T-helper 2 cell treated with Interferon-gamma antibody and Interleukin-4, amounts not matched to agents 100 ng/mL and 5 ng/mL, for 36 hours (primary cell): ENCODE measurements around the gene ZBTB39. TPM values are rescaled to one million over a fixed set of nuclear protein-coding genes. Genes with fewer than 3 reads are reported as not detected.

Experiments
- intact Hi-C: fragments of 100-400 bp; cut with micrococcal nuclease; formaldehyde crosslinking; loops from one replicate; pipeline ENCODE4 v1.15.1; 2023
- total RNA-seq: library from RNA; stranded (reverse); gene quantifications from 2 replicates; pipeline ENCODE4 v1.2.3, GENCODE V29; 2022

ZBTB39 gene
- total RNA-seq, 1 donor from 2014 or later: 8.8 TPM

DNA sequence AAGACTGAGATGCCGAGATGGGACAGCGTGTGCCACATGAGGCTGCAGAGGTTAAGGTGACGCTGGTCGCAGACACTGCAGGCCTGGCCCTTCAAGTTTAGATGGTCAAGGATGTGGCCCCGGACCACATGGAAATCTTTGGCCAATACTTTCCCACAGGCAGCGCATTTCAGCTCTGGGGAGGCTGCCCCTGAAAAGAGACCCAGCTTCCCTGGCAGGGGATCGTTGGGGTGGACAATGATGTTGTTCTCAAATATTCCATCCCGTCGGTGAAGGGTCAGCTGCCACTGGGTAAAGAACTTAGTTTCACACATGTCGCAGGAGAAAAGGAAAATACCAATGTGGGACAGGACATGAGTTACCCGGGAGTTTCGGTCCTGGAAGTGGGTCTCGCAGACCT lies 3.0 kb downstream of the ZBTB39 start:
- intact Hi-C loops: no loop called here

DNA sequence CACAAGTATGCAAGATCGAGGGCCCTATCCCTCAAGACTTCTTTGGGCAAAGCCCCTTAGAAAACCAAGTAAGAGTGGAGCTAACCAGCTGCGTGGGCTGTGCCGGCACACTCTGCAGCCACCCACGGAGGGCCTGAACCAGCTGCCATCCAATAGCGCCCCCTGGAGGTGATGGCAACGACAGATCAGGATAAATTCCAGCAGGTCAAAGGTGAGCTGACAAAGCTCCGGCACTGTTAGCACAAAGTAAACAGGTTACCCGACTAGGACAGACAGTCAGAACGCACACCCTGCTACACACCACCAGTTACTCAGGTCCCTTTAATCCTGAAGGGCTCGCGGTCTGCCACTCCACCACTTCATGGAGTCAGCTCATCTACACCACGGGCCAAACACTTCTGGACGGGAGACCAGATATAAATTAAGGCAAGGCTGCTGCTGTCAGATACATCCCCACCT lies 4.9 kb downstream of the ZBTB39 start:
- intact Hi-C loops: no loop called here

DNA sequence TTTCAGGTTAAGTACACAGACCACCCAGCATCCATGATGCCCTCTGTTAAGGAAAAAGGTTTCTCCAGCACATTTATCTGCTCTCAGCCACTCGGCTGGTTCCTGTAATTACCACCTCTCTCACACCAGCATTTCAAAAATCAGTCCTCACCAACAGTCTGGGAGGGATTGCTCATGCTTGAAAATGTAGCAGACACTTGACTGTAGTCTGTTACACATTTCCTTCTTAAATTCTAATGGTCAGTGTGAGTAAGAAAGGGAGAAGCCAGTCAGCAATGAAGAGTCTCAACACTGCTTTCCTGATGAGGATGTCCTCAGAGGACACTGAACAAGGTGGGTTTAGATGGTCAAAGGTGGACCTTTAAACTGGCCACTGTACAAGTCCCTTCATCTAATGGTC lies 6.0 kb downstream of the ZBTB39 start:
- intact Hi-C loops: no loop called here

DNA sequence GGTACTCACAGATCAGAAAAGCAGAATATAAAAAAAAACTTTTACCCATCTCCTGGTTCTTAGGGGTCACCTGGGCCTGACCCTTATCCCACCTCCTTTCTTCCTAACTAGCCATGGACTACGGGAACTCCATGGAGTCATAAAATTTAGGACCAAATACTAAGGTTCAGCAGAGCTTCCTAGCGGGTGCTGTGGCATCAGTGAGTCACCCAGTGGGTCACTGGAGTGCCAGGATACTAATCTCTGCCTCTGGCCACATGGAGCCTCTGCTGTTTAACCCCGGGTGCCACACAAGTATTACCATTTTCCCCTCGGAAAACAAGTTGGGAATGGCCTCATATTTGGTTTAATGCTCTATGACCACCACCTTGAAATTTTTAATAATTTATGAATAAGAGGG lies 6.9 kb downstream of the ZBTB39 start:
- intact Hi-C loops: no loop called here

DNA sequence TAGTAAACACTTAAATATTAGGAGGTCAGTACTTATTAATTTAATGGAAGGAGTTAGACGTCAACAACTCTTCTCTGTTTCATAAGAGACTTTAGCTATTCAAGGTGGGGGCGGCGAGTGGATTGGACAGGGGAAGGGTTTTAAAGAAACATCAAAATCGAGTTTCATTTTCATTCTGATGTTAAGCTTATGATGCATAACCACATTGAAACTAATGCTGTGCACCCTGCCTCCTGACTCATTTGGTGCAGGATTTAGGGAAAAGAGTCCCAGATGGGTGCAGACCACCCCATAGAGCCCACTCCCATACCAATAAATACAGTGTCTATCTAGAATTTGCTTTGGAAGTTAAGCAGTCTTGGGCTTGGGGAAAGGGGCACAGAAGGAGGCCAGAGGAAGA lies 7.4 kb downstream of the ZBTB39 start:
- intact Hi-C loops: no loop called here

DNA sequence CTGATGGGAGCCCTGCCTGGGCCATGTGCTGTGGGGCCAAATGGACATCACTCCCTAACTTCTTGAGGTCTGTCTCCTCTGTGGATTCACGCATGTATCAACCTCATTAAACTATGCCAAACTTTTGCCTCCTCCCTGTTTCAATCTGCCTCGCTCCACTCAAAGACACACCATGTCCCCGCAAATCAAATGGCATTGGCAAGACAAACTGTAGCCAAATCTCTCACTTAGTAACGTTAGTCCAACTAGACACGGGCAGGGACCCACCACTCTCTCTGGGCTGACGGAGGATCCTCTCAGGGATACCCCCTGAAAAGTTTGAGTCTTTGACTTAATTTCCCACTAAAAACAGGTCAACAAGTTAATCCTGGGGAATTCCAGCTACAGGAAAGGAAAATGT lies 8.0 kb downstream of the ZBTB39 start:
- intact Hi-C loops: no loop called here

DNA sequence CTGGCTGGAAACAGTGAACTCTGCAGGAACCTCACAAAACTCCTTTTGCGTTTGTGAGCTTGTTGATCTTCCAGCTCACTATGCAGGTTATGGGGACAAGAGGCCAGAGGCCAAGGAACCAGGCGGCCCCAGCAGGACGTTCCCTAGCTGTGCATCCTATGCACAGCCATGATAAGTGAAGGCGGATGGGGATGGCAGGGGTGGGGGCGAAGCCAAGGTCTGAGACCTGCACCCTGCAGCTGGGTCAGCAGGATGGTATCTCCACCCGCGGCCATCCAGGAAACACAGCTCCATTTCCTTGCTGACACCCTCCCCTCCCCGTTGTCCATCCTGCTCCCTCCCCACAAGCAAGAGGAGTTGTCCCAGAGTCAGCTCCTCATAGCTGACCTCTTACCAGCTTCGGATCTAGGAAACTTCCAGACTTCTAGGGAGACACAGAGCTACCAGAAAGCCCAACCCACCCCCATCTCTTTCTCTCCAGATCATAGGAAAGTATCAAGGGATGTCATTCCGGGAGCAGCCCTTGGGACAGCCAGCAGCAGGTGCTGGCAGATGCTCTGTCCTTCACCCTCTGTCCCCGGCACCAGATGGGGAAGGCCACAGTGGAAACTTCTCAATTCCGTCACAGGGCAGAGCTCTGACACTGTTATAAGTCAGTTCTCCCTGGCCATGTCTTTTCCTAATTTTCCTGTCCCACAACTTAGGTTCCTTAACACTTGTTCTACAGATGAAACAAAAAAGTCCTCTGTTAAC lies 9.4 kb downstream of the ZBTB39 start:
- intact Hi-C loops: no loop called here

DNA sequence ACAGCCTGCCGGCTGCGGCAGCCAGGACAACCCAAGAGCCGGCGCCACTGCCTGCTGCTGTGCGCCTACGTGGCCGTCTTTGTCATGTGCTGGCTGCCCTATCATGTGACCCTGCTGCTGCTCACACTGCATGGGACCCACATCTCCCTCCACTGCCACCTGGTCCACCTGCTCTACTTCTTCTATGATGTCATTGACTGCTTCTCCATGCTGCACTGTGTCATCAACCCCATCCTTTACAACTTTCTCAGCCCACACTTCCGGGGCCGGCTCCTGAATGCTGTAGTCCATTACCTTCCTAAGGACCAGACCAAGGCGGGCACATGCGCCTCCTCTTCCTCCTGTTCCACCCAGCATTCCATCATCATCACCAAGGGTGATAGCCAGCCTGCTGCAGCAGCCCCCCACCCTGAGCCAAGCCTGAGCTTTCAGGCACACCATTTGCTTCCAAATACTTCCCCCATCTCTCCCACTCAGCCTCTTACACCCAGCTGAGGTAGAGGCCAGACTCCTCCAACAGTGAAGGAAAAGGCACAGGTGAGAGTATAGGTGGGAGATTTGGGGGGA lies 10.3 kb downstream of the ZBTB39 start:
- intact Hi-C loops: no loop called here

DNA sequence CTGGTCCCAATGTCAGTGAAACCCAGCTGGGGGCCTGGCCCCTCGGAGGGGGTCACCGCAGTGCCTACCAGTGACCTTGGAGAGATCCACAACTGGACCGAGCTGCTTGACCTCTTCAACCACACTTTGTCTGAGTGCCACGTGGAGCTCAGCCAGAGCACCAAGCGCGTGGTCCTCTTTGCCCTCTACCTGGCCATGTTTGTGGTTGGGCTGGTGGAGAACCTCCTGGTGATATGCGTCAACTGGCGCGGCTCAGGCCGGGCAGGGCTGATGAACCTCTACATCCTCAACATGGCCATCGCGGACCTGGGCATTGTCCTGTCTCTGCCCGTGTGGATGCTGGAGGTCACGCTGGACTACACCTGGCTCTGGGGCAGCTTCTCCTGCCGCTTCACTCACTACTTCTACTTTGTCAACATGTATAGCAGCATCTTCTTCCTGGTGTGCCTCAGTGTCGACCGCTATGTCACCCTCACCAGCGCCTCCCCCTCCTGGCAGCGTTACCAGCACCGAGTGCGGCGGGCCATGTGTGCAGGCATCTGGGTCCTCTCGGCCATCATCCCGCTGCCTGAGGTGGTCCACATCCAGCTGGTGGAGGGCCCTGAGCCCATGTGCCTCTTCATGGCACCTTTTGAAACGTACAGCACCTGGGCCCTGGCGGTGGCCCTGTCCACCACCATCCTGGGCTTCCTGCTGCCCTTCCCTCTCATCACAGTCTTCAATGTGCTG lies 11.0 kb downstream of the ZBTB39 start:
- intact Hi-C loops: no loop called here

DNA sequence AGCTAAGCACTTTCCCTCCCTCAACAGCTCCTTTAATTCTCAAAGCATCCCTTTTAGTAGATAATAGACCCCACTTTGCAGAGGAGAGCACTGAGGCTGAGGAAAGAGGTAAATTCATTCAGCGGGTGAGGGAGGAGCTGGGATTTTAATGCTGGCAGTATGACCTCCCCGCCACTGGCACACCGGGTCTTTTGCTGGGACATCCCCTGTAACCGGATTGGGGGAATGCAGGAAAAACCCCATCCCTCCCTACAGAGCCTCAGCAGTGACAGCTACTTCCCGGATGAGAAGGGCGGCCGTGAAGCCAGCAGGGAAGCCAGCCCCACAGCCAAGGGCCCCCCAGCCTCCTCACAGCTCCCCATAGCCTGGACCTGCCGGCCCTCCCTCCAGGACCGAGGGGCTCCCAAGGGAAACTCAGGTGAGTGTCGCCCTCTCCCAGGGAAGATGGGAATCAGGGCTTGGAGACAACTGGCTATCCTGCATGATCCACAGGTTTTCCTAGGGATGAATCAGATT lies 12.1 kb downstream of the ZBTB39 start:
- intact Hi-C loops: no loop called here

DNA sequence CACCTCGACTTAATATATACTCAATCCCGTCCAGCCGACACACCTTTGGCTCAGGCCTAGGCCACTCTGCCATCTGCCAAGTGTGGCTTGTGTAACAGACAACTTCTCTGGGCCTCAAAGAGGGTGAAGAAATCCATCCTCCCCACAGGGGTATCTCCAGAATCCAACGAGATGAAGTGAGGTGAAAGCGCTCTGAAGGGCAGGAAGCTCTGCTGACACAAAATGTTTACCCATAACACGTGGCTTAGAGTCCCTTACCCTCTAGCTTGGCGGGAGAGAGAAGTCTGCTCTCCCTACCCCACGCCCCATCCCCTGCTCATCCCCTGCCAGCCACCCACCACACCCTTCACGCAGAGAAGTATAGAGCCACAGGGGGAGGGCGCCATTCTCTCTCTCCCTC lies 13.0 kb downstream of the ZBTB39 start:
- intact Hi-C loops: no loop called here

DNA sequence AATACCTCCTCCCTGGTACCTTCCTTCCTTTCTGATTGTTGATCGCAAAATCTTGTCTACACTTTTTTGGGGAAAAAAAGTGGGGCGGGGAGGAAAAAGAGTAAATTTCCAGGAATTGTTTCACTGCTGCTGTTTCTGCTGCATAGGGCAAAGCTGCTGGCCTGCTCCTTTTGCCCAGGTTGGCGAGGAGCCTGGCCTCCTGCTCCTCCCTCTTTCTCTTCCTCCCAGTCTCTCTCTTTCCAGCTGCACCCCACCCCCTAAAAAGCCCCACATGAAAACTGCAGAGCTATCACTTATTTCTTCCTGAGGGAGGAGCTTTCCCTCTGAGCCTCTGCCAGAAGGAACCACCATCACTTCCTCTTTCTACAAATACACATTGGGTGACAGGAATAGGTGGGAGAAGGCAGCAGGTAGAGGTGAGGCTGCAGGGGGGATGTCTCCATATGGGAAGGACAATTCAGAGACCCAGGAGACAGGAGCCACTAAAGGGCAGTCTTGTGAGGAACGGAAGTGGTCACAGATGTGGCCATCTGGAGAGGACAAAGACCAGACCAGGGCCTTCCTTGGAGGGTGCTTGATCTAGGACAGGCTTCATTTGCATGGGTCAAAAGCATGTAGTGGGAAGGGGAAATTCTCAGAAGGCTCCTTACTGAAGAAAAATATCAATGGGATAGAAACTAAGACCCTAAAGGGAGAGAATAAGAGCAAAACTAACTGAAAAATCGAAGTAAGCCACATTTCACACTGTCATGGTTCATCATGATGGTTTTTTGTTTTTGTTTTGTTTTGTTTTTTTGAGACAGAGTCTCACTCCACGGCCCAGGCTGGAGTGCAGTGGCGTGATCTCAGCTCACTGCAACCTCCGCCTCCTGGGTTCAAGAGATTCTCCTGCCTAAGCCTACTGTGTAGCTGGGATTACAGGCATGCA lies 14.8 kb downstream of the ZBTB39 start:
- intact Hi-C loops: no loop called here

DNA sequence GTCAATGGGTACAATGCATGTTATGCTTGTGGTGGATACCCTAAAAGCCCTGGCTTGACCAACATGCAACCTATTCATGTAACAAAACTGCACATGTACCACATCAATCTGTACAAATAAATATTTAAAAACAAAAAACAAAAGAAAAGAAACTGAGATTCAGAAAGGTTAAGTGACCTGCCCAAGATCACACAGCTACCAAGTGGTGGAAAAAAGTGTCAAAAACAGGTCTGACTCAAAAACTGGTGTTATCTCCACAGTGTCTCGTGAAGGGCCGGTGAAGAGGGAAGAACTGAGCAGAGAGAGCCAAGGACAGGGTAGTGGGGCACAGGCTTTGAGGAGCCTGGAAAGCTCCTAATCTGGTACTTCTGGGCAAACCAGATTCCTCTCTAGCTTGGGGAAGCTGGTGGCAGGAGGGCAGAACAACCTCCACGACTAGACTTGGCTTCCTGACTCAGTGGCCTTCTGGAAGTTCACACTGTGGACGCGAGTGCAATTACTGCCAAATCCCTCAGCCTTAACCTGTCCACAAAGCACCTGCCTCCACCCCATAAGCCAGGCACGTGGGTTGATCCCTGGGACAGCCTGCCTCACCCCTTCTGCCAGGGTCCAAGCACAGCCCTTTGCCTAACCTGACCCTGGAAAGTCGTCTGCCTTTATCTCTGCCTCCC lies 15.6 kb downstream of the ZBTB39 start:
- intact Hi-C loops: no loop called here

DNA sequence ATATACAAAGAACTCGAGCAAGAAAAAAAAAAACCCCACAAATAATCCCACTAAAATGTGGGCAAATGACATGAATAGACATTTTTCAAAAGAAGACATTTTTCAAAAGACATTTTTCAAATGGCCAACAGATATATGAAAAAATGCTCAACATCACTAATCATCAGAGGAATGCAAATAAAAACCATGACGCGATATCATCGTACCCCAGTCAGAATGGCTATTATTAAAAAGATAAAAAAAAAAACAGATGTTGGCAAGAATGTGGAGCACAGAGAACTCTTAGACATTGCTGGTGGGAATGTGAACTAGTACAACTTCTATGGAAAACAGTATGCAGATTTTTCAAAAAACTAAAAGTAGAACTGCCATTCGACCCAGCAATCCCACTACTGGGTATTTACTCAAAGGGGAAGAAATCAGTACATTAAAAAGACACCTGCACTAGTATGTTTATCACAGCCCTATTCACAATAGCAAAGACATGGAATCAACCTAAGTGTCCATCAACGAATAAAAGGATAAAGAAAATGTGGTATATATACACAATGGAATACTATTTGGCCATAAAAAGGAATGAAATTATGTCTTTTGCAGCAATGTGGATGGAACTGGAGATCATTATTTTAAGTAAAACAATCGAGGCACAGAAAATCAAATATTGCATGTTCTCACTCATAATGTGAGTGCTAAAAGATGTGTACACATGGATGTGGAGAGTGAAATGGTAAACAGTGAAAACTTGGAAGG lies 16.3 kb downstream of the ZBTB39 start:
- intact Hi-C loops: loop anchor here (5.0 kb wide), 1 partner anchor 153 kb away; no protein-coding TSS in a partner anchor

DNA sequence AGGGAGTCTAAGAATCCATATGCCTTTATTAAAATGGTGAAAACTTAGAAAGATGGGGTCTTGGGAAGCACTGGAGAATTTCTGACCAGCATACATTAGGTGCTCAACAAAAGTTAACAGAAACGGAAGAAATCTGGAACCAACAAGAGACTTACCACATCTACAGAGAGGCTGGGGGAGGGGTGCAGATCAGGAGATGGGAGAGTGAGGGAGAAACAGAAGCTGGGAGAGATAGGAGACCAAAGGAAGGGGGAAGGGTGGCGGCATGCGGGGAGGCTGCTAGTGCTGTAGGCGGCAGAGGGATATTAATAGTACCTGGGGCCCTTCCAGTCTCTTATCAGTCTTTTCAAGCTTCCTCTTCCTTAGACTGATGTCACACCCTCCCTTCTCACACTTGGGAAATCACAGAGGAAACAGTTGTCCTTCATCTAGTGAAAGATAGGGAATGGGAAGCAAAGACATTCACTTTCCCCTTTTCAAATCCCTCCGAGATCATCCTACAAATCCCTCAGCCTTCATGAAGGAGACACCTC lies 18.1 kb downstream of the ZBTB39 start:
- intact Hi-C loops: loop anchor here (5.0 kb wide), 1 partner anchor 151 kb away; no protein-coding TSS in a partner anchor

DNA sequence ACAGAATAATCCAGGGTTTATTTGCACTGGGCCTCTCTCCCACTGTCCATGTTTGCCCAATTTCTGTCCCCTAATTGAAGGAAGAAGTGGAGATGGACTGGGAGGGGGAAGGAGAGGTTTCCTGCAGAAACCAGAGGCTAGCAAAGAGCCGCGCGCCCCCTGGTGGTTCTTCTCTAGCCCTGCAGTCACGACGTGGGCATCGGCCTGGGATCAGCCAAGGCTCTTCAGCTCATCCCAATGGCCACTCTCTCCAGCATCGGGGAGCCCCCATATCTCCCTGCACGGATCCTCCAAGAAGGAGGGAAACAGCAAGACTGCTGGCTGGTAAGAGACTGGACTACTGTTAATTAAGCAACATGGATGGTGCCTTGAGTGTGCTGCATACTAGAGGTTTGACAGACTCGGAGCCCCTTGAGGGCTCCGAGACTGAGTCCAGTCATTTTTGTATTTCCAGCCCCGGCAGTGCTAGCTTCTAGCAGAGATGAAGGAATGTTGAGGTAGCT lies 18.7 kb downstream of the ZBTB39 start:
- intact Hi-C loops: loop anchor here (1.0 to 5.0 kb wide), 2 partner anchors 150 to 230 kb away; no protein-coding TSS in a partner anchor

DNA sequence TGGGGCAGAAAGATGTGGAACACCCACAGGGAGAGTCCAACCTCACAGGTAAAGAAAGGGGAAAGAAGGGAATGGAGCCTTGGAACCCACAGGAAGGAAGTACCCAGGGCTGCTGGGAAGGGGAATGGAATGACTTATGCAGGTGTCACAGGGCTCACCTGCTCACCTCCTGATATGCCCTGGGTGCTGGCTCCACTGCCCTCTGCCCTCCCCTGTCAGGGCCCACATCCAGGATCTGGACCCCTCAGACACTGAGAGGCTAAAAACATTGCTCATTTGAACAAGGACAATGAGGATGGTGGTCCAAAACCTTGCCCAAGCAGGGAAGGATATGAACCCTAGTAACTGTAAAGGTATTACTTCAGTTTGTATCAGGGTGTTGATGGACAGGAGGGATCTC lies 19.3 kb downstream of the ZBTB39 start:
- intact Hi-C loops: loop anchor here (1.0 to 5.0 kb wide), 2 partner anchors 150 to 230 kb away; no protein-coding TSS in a partner anchor

DNA sequence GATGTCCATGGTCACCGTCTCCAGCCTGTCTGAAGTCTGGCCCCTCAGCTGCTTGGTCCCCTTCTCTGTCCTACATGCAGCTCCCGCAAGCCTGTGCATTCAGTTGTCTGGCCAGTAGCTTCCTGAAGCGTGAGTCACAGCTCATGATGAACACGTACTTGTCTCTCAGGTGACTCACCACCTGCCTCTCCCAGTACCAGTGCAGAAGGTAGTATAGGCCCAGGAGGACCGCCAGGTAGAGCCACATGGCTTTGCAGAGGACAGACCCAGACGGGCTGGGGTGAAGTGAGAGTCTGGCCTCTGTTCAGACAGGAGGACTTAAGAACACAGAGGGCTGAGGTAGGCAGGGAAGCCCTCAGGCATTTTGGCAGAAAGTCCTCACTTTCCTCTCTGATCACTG lies 20.6 kb downstream of the ZBTB39 start:
- intact Hi-C loops: loop anchor here (5.0 kb wide), 1 partner anchor 148 kb away; no protein-coding TSS in a partner anchor

DNA sequence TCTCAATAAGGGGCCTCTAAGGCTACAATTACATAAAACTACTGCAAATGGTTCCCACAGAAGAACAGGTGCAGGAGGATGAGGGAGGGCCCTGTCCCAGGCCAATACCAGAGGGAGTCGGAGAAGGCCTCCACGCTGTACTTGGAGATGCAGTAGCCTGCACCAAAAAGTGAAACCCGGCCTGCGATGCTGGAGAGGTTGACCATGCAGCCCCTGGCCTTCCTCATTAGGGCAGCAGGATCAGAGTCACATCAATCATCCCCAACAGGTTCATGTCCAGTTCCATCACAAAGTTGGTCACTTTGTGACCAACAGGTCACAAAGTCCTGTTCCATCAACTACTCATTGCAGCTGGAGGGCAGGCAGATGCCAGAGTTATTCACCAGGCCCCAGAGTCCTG lies 23.0 kb downstream of the ZBTB39 start:
- intact Hi-C loops: no loop called here
